NCI-H1417 (cell line): Measurements from ENCODE around the gene CACNA1C.
A peak's percentile ranks its signal among the peaks of the same experiment; 100 is the strongest.

Experiments used
- DNase-seq, 3 experiments: peaks; one replicate each; lab custom pipeline; 2025; lab: John Stamatoyannopoulos, UW

The CACNA1C gene

GRCh38 chr12:2341871-2342270 lies 289.1 kb downstream of the CACNA1C start:
- no peak for DNase-seq

GRCh38 chr12:2343681-2344080 lies 290.9 kb downstream of the CACNA1C start:
- DNase-seq = peak in 1 of 3 experiments; percentile 43

GRCh38 chr12:2344476-2344875 lies 291.7 kb downstream of the CACNA1C start:
- no peak for DNase-seq

GRCh38 chr12:2344885-2345284 lies 292.1 kb downstream of the CACNA1C start:
- DNase-seq = no peak

GRCh38 chr12:2345902-2346301 lies 293.1 kb downstream of the CACNA1C start:
- DNase-seq = no peak

GRCh38 chr12:2346416-2346815 lies 293.6 kb downstream of the CACNA1C start:
- no peak for DNase-seq

- DNase-seq = no peak
Measured at GRCh38 chr12:2347137-2347843, 294.5 kb downstream of the CACNA1C start.

GRCh38 chr12:2347844-2348481 lies 295.2 kb downstream of the CACNA1C start:
- DNase-seq = no peak

GRCh38 chr12:2348482-2348852 lies 295.7 kb downstream of the CACNA1C start:
- no peak for DNase-seq

- no peak for DNase-seq
Measured at GRCh38 chr12:2351161-2351560, 298.4 kb downstream of the CACNA1C start.

GRCh38 chr12:2352203-2352602 lies 299.4 kb downstream of the CACNA1C start:
- DNase-seq = peak in 1 of 3 experiments; percentile 21

- DNase-seq = no peak
Measured at GRCh38 chr12:2353281-2353680, 300.5 kb downstream of the CACNA1C start.

GRCh38 chr12:2353691-2354090 lies 300.9 kb downstream of the CACNA1C start:
- DNase-seq = no peak

- DNase-seq = peak; percentile 8 to 90 (median 65)
Measured at GRCh38 chr12:2354151-2354991, 301.6 kb downstream of the CACNA1C start.

- DNase-seq = no peak
Measured at GRCh38 chr12:2355198-2355597, 302.4 kb downstream of the CACNA1C start.

- DNase-seq = no peak
Measured at GRCh38 chr12:2355604-2356003, 302.8 kb downstream of the CACNA1C start.

GRCh38 chr12:2356601-2357125 lies 303.9 kb downstream of the CACNA1C start:
- DNase-seq = no peak

GRCh38 chr12:2358986-2359658 lies 306.3 kb downstream of the CACNA1C start:
- no peak for DNase-seq

GRCh38 chr12:2359725-2360629 lies 307.2 kb downstream of the CACNA1C start:
- no peak for DNase-seq

- DNase-seq = peak in 1 of 3 experiments; percentile 10
Measured at GRCh38 chr12:2360630-2361170, 307.9 kb downstream of the CACNA1C start.
